Measurements from ENCODE around the gene RSL1D1. TPM values are rescaled to one million over a fixed set of nuclear protein-coding genes. Genes with fewer than 3 reads are reported as not detected.

The RSL1D1 gene
- total RNA-seq, 2 donors from 2014 or later = 75.3 to 123 TPM

DNA sequence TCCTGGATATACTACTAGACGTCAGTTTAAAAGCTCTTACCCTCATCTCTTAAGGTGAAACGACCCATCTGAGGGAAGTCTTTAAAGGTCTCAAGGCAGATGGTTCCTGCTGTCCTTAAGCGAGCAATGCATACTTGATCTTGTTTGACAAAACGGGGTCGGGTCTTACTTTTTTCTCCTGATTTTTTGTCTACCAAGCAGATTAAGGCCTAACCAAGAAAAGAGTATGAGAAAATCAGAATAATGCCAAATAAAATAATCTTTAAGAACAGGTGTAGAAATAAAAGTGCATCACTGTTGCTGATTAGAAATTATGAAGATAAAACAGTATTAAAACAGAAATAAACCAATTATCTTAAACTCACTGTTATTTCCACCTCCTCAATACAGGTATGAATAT lies 24.4 kb upstream of the RSL1D1 start:
- TF ChIP-seq, protein P1, sequence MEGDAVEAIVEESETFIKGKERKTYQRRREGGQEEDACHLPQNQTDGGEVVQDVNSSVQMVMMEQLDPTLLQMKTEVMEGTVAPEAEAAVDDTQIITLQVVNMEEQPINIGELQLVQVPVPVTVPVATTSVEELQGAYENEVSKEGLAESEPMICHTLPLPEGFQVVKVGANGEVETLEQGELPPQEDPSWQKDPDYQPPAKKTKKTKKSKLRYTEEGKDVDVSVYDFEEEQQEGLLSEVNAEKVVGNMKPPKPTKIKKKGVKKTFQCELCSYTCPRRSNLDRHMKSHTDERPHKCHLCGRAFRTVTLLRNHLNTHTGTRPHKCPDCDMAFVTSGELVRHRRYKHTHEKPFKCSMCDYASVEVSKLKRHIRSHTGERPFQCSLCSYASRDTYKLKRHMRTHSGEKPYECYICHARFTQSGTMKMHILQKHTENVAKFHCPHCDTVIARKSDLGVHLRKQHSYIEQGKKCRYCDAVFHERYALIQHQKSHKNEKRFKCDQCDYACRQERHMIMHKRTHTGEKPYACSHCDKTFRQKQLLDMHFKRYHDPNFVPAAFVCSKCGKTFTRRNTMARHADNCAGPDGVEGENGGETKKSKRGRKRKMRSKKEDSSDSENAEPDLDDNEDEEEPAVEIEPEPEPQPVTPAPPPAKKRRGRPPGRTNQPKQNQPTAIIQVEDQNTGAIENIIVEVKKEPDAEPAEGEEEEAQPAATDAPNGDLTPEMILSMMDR (IDR thresholded peaks at IDR 0.05) = no peak
- H3K27ac ChIP-seq = peak overlapping the region; percentile 3 to 49
- no peak overlapping the region for H3K4me3 ChIP-seq
- DNase-seq (ENCODE audit: low spot score) = no peak
- no peaks in the 10 kb centered on the region for H3K9me3 ChIP-seq
- no peaks in the 10 kb centered on the region for H3K27me3 ChIP-seq
- H3K36me3 ChIP-seq = peaks cover 45% of the 10 kb centered on the region
- H3K4me1 ChIP-seq = peaks cover 0 to 20% of the 10 kb centered on the region in 2 donors

DNA sequence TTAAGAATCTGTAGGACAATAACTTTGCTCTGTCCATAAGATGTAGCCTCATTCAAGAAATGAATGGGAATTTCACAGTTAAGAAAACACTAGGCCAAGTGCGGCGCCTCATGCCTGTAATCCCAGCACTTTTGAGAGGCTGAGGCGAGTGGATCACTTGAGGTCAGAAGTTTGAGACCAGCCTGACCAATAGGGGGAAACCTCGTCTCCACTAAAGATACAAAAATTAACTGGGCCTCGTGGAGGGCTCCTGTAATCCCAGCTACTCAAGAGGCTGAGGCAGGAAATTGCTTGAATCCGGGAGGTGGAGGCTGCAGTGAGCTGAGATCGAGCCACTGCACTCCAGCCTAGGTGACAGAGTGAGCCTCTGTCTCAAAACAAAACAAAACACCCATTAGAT lies 19.9 kb upstream of the RSL1D1 start:
- Histone ChIP-seq H3K36me3 (peaks cover 24% of the 10 kb centered on the region), H3K27ac (peak overlapping the region; percentile 15 to 35), H3K4me1 (peaks cover 0 to 36% of the 10 kb centered on the region in 2 donors), H3K4me3 (no peak overlapping the region), H3K9me3 (no peaks in the 10 kb centered on the region), H3K27me3 (no peaks in the 10 kb centered on the region)
- DNase-seq (ENCODE audit: low spot score) = no peak
- TF ChIP-seq, protein P1 (IDR thresholded peaks at IDR 0.05) = peak in 1 of 2 donors; percentile 44

DNA sequence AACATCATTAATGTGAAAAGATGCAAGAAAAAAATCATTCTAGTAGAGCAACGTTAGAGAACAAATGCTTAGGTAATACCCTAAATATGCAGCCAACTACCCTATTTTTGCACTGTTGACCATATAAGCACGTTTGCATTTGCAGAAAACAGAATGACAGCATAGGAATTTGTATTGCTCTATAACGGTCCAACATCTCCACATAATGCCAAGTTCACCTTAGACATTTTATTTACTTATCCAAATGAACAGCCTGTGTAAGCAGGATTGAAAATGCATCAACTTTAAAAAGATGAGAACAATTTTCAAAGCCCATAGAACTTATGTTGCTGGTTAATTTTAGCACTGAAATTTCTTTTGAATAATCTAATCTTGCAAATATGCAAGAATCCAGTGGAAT lies 19.1 kb upstream of the RSL1D1 start:
- H3K36me3 ChIP-seq = peaks cover 20% of the 10 kb centered on the region
- TF ChIP-seq, protein P1 (IDR thresholded peaks at IDR 0.05) = no peak
- no peaks in the 10 kb centered on the region for H3K9me3 ChIP-seq
- no peaks in the 10 kb centered on the region for H3K27me3 ChIP-seq
- no peak overlapping the region for H3K4me3 ChIP-seq
- H3K4me1 ChIP-seq = peaks cover 0 to 38% of the 10 kb centered on the region in 2 donors
- no peak overlapping the region for H3K27ac ChIP-seq
- no peak for DNase-seq (ENCODE audit: low spot score)

DNA sequence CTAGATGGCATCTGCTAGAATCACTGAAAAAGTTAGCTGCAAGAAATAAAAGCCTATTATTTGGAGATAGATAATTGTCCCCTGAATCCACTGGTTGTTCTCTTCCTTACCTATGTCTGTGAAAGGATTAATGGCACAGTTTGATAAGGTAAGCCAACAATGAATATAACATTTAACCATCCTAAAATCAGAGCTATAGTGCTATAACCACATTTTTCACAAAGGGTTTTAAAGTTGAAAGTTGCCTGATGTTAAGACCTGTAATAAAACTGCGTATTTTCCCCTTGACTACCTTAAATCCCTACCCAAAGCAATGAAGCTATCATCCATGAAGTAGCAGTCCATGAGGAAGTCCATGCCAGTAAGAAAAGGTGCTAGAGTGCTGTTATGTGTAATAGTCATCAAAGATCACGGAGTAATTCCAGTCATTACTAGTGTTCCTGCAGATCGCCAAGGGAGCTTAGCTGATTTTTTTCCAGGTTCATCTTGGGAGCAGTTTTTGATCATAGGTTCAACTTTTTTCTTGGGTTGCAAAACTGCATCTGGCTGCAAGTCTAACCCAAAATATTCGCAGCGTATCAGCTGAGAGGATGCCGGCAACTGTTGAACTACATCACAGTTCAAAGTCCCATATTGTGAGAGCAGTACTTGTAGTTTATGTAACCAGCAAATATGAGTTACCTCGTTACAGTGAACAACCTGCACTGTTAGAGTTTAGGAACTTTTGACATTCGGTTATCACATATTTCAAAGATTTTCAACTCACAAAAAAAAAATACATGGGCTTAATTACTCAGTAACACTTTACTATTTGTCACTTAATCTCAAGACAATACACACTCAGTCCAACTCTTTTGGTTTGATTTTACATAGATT lies 18.2 kb upstream of the RSL1D1 start:
- Histone ChIP-seq H3K36me3 (peaks cover 20% of the 10 kb centered on the region), H3K9me3 (no peaks in the 10 kb centered on the region), H3K4me1 (peaks cover 0 to 42% of the 10 kb centered on the region in 2 donors), H3K27me3 (no peaks in the 10 kb centered on the region), H3K4me3 (no peak overlapping the region), H3K27ac (peak overlapping the region in 1 of 2 donors; percentile 12)
- no peak for DNase-seq (ENCODE audit: low spot score)
- TF ChIP-seq, protein P1 (IDR thresholded peaks at IDR 0.05) = no peak

DNA sequence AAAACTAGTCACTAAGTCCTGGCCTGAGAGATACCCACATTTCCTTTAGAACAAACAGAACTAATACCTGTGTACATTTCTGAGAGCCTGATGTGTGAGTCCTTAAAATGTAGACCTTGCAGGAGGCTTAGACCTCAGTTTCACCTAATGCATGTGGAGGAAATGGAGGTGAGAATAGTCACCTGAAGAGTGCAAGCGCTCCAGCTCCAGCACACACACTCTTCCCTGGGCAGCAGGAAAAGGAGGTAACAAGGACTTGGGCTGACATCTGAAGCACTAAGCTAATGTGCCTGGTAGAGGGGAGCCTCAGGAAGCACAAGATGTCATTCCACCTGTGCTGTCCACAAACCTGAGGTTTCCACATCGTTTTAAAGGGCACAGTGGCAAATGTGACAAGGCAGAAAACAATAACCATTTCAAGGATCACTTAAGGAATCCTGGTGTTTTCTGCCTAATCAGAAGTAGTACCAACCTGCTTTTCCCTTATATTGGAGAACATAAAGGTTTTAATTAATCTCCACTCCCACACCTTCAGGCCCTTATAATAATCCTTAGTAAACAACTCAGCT lies 17.2 kb upstream of the RSL1D1 start:
- Histone ChIP-seq H3K4me3 (no peak overlapping the region), H3K27ac (no peak overlapping the region), H3K27me3 (no peaks in the 10 kb centered on the region), H3K4me1 (peaks cover 0 to 42% of the 10 kb centered on the region in 2 donors), H3K9me3 (no peaks in the 10 kb centered on the region), H3K36me3 (peaks cover 13% of the 10 kb centered on the region)
- TF ChIP-seq, protein P1 (IDR thresholded peaks at IDR 0.05) = no peak
- DNase-seq (ENCODE audit: low spot score) = no peak
